GM21423 (cell line): ENCODE measurements around the gene SRPRB.

Experiments used
- ATAC-seq: cut with Tn5 transposase; IDR thresholded peaks from one replicate; pipeline ENCODE4 v1.9.1; 2021; ENCODE audit warnings: mild to moderate bottlenecking, moderate library complexity; ENCODE audit not compliant: unreplicated experiment

The SRPRB gene

DNA sequence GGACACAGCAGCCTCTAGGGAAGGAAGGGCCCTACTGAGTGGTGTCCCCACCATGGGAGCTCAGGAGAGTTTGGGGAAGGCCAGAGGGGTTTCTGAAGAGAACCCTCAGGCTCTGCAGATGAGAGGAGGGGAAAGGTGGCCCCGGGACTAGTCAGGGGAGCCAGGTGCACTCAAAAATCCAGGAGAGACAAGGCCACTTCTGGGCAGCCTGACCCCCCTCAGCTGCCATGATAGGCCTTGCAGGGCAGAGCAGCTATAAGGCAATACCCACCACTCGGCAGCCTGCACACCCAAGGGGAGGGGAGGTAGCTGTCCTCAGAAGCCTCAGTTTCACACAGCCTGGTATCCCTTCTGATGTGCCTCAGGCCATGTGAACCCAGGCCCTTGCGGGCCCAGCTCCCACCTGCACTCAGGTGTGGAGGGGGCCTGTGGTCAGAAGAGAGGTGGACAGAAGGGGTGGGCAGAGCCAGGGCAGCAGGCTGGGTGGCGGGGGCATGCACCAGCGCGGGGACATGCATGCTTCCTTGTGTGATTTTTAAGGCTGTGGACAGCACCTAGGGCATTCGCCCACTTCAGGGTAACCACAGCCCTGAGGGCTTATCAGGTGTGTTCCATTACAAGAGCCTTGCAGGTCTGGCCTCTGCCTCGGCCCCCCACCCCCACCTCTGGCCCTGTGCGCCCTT, 34.6 kb downstream of the SRPRB start:
- ATAC-seq = no peak

DNA sequence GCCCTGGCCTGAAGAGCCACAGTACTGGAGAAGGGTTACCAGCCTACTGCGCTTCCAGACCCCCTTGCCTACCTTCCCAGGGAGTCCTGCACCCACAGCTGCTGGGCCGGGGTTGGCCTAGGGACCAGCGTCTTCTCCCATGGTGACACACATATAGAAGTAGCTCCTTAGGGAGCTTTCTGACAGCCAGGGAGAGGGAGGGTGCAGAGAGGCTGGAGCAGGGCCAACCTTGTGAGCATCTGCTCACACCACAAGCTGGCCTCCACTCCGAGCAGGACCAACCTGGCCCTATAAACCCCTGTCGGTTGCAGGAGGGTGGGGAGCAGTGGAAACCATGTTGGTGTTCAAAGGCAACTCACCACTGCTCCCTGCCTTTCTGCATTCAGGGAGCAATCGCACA, 35.2 kb downstream of the SRPRB start:
- ATAC-seq = no peak

DNA sequence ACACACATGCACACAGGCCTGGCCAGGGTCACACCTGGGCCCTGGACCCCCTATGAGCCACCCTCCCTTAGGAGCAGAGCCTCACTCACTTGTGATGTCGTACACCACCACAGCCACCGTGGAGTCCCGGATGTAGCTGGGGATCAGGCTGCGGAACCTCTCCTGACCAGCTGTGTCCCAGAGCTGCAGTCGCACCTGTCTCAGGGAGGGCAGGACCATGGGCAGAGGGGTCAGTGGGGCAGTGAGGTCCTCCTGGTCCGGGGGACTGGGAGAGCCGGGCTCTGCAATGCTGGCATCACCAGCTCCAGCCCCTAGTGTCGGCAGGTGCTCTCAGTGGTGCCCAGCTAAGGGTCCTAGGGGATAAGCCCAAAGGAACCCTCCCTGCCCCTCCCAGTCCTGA, 35.6 kb downstream of the SRPRB start:
- no peak for ATAC-seq

DNA sequence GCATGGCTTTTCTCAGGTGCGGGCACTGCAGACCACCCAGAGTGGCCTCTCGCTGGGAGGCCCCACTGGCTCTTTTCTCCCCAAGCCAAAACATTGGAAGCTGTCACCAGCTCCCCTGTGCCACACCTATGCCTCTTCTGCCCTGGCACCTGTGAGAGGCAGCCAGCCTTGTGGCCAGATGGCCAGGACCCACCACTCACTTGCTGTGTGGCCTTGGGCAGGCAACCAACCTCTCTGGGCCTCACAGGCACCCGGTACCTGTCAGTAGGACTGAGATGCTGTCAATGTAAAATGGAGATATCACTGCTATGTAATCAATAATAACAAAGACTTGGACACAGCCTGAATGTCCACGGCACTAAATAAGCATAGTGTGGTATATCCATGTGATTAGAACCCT, 36.5 kb downstream of the SRPRB start:
- no peak for ATAC-seq

DNA sequence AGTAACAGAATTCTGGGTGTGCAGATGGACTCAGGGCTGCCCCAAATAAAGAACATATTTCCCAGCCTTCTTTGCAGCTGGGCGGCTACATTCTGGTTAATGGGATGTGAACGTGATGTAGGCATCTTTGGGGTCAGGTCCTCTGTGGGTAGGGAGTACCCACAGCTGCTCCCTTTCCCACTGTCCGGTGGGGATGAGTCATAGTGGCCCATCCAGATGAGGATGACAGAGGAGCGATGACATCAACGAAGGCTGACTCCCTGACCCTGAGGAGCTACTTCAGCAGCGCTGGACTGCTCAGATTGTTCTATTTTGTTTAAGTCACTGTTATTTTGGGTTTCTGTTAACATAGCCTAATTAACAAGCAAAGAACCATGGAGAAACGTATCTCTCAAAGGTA, 38.0 kb downstream of the SRPRB start:
- no peak for ATAC-seq

DNA sequence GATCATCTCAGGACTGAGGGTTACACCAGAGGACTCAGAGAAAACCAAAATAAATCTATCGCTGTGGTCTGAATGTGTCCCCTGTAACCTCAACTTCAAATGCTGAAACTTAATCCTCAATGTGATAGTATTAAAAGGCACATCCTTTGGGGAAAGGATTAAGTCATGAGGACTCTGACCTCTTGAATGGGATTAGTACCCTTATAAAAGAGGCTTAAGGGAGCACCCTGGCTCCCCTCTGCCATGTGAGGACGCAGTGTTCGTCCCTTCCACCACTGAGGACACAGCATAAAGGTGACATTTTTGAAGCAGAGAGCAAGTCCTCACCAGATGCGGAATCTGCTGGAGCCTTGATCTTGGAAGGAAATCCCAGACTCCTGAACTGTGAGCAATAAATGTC, 39.5 kb downstream of the SRPRB start:
- no peak for ATAC-seq

DNA sequence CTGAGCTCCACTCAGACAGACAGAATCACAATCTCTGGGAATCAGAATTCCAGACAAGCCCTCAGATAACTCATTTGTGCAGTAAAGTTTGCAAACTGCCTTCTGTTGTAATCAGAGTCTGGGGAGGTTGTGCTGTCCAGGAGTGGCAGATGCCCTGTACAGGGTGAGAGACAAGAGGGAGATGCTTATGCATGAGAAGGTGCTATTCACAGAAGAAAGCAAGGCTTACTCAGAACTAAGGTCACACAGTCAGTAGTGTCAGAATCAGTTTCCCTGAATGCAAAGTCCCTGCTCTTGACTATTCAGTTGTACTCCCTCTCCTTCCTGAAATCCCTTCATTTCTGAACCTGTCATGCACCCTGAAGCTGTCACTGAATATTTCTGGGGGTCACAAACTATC, 43.7 kb downstream of the SRPRB start:
- no peak for ATAC-seq

DNA sequence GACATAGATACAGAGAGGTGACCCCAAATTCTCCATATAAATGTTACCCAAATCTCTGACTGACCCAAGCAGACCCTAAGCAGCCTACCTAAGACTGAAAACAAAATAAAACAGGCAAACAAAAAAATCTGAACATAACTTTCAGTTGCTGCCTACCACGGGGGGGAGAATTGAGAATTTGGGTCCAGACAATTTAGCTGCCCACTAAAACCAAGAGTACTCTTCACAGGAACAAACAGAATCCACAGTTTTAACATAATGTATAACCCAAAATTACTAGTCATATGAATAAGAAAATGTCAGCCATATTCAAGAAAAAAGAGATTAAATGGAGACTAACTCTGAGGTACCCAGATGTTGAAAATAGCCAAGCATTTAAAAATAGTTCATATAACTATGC, 44.4 kb downstream of the SRPRB start:
- ATAC-seq = no peak

DNA sequence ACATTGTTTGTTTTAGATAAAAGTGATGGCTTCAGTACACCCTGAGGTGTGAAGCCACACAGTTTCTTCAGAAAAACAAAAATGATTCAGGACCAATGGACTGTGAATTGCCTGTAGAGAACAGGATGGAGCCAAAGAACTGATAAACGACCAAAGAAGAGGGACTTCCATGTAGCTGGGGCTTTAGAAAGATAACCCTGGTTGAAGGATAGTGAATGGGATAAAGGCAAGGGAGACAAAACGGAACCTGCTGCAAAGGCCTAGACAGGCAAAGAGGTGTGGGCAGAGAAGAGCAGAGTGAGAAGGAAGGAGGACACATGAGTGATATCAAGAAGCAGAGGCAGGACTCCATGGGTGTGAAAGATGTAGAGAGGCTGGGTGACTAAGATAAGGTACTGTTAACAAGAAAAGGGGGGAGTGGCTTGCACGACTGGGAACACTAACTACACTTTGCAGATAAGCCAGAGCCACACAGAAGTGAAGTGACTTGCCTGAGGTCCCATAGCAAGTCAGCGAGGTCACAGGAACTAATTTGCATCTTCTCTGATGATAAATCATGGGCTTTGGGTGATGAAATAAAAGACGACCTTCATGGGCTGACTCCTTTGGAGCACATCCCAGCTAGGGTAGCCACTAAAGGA, 45.8 kb downstream of the SRPRB start:
- ATAC-seq = no peak

DNA sequence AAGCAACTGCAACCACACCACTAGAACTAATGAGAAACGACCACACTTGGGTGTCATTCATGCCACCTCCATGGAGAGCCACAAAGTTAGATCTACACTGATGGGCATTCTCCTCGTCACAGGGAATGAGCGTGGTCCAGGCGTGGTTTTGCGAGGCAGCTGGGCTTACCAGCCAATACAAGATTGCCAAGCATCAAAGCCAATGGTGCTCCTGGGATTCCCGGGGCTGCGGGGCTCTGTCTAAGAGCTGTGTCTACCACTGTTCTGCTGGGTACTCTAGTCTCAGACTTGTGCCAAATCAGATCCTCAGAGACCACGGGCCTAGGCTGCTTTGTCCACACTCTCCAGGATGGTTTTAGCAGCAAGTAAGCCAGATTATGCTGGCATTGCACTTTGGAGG, 46.3 kb downstream of the SRPRB start:
- ATAC-seq = no peak

DNA sequence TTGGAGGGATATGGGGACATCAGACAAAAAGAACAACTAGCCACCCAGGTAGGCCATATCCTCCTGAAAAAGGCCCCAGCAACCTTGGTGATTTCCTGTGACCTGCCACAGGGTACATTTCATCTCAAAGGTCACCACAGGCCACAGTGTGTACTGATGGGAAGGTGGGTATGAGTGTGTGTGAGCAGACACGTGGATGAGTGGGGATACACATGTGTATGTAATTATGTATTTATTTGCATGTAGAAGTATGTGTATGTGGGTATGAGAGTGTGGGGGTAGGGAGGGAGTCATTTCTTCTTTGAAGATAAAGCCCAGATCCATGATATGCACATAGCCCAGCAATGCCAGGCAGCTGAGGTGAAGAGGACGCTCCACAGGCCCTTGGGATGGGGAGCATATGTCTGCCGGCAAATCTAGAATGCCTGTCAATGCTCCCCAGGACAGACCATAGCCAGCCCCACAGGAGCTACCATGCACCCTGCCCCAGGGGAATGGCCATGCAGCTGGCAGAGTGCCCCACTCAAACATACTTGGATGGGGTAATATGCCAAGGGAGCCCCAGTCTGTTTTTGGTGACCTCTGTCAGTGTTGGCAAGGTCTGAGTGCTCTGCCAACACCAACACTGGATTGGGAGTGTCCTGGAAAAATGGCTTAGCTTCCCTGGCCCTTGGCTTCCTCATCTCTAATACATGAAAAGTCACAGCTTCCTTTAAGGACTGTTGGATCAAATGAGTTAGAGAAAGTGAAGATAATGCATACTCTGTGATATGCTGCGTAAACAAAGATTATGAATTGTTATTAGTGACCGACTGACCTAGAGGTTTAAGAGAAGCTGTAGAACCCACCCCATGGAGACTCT, 47.7 kb downstream of the SRPRB start:
- ATAC-seq = no peak

DNA sequence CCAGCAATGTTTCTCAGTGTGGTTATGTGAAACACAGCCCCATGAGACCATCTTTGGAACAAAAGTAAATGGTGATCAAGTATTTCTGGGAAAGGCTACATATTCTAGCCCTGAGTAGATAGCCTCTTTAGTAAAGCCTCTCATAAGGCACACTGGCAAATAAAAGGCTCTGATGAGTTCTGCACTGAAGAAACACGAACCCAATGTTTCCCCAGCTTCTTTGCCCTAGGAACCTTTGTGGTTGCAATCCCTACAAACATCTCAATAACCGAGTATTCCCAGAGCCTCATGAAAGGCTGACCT, 48.3 kb downstream of the SRPRB start:
- ATAC-seq = no peak

DNA sequence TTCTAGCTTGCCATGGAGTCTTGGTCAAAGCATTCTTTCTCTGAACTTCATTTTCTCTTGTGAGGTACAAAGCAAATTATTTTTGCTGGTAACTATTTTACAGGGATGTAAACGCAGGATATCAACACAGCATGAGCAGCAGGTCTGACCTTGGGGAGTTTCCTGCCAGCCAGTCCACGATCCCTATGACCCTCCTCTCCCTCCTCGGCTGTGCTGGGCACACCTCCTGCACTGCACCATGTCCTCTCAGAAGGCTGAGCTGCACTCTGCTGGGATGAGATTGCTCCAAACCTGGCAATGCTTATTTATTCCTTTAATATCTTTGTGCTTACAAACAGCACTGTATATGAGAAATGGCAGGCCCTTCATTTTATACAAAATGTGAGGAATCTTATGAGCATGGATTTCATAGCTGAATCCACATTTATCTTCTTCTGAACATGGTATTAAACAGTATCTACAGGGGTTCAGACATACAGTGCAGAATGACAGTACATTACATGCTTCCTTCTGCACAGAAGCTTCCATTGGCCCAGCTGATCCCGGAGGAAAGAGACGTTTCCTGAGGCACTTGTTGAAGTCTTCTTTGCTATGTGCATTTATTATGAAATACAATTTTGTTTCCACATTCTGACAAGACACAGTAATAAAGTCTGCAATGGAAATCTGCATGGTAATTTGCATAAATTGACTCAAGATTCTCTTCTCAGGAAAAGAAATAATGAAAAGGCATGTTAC, 48.8 kb downstream of the SRPRB start:
- no peak for ATAC-seq

DNA sequence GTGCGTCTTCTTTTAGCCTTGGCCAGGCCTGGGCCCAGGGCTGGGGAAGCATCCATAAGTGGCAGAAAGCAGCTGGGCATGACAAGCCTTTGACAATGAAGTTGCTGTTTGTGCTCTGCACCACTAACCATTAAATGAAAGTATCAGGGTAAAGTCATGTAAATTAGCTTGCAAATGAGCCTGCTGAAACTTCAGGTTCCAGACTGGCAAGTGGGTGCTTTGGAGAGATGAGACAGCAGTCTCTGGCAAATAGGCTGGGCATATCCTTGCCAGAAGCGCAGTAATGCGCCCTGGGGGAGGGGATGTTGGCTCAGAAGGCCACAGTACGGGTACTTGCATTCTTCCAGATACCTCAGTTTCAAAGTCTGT, 49.4 kb downstream of the SRPRB start:
- no peak for ATAC-seq

DNA sequence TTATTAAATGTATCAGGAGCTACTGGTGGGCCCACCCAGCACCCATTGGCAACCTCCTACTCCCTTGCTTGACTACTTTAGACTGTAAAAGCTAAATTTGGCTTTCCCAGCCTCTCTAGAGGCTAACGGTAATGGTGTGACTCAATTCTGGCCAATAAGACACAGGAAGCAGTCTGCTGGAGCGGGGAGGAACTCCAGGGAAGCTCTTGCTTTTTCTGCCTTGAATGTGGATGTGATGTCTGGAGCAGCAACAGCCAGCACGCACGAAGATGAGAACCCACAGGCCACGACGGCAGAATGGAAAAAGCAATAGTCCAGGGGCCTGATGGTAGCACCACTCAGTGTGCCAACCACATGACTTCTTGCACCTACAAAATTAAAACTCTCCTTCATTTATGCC, 50.2 kb downstream of the SRPRB start:
- ATAC-seq = no peak

DNA sequence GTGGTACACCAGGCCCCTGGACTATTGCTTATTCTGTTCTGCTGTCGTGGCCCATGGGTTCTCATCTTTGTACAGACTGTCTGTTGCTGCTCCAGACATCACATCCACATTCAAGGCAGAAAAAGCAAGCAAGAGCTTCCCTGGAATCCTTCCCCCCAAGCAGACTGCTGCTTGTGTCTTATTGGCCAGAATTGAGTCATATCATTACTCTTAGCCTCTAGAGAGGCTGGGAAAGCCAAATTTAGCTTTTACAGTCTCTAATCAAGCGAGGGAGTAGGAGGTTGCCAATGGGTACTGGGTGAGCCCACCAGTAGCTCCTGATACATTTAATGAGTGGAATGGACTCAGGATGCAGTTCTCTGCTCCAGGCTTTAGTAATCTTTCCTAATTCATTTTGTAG, 50.7 kb downstream of the SRPRB start:
- no peak for ATAC-seq

DNA sequence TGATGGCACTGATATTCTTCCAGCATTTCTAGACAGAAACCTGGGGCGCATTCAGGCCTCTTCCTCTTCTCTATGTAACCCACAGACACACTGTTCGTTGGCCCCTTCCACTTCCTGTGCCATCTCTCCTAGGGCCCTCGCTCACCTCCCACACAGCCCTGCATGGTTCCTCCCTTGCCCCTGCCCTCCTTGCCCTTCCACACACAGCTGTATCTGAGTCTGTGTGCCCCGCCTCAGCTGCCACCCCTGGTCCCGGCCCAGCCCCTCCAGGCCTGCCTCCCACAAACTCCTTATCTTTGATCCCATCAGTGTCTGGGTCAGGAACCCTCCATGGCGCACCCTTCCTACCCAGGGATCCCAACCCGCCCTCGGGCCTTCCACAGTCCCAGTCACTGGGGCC, 52.2 kb downstream of the SRPRB start:
- ATAC-seq = no peak

DNA sequence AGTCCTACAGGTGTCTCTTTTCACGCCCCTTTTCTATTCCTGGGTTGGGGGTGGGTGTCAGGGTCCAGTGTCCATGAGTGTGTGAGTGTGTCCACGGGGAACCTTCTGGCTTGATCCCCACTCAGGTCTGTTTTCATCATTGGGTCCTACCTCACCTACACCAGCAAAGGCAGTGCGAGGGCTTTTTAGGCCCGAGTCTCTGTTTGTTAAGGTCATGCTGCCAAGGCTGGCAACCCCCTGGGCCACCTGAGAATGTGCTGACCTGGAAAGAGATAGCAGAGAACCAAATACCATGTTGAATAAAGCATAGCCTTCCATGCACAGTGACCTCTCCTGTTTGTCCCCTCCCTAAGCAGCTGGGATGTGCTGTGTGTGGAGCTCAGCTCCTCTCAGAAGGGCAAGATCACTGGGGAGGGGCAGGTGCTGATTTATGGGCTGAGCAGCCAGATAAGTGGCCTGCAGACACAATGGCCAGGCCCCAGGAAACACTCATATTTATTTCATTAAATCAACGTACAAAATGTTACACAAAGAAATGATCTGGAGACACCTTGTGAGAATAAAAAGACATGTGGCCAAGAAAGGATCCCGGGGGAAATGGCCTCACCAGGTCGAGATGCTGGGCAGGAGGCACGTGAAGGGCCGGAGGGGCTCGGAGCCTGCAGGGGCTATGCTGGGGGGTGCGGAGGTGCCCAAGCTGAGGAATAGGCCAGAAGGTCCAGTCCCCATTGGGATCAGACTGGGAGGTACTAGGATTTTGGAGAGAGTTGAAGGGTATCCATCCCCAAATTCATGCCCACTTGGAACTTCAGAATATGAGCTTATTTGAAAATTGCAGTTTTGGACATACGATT, 54.0 kb downstream of the SRPRB start:
- no peak for ATAC-seq

DNA sequence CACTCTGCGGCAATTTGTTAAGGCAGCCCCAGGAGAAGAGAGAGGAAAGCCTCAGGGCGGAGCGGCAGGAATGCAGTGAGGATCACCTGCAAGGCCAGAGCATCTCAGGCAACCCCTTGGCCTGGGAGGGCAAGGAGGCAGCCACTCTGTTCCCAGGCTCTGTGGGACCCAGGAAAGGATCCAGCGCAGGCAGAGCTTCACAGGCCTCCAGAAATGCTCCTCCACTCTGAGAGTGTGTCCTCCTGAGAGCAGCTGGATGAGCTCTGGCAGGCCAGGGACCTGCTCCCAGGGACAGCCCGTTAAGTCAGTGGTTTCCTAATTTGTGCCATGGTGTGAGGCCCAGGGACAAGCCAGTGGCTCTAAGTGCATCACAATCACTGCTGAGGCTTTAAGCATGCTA, 54.9 kb downstream of the SRPRB start:
- no peak for ATAC-seq

DNA sequence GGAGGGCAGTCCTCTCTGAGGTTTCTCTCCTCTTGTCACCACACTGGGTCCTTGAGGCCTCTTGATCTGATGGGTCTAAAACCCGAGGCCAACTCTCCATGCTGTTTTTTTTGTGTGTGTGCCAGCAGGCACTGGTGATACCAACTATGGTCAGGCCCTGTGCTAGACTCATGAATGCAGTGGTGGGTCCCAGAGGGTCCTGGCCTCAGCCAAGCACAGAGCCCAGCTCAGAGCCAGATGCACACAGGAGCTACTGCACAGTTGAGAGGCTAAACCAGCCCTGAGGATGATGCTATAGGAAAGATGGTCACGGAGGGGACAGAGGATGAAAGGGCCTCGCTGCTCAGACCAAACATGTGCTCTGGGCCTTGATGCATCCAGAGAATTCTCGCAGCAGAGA, 56.5 kb downstream of the SRPRB start:
- no peak for ATAC-seq

DNA sequence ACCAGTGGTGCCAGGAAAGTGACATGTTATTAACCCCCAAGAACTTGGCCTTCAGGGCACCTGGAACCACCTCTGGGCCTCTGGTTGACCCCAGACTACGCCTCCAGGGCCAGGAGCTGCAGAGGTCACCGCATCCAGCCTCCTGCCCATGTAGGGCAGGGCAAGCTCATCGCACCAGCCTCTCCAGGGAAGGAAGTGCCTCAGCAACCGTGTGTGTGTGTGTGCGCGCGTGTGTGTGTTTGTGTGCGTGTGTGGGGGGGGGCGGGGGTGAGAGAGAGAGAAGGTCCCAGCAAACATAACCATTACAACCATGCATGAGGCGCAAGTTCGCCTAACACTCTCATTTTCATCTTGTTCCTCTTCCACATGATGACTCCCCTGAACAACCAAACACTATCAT, 58.3 kb downstream of the SRPRB start:
- ATAC-seq = no peak
